Testis (tissue), 3 donors: ENCODE measurements around the gene OAS2. TPM values are rescaled to one million over a fixed set of nuclear protein-coding genes. Genes with fewer than 3 reads are reported as not detected.

ENCODE experiments used
- DNase-seq: peaks from one replicate; pipeline ENCODE4 v3.0.0-alpha.2; 2019
- H3K27ac ChIP-seq, 2 donors: fragments of 200-600 bp; sonication (generic); one replicate each; pipeline ENCODE4 v1.5.1; 2019
- H3K27me3 ChIP-seq: fragments of 200-600 bp; sonication (generic); one replicate; pipeline ENCODE4 v1.5.1; 2019
- H3K36me3 ChIP-seq: fragments of 200-600 bp; sonication (generic); one replicate; pipeline ENCODE4 v1.5.1; 2017; ENCODE audit warnings: low read depth; ENCODE audit errors: missing control alignments
- H3K4me1 ChIP-seq: fragments of 200-600 bp; sonication (generic); one replicate; pipeline ENCODE4 v1.5.1; 2019
- H3K4me3 ChIP-seq, 2 donors: fragments of 200-600 bp; sonication (generic); one replicate each; pipeline ENCODE4 v1.5.1; 2017 to 2019
- H3K9me3 ChIP-seq: fragments of 200-600 bp; sonication (generic); one replicate; pipeline ENCODE4 v1.5.1; 2017
- CTCF ChIP-seq, 3 experiments: fragments of 450-650 bp in 2 of 3; fragments of 200-600 bp in 1 of 3; sonication (generic) in 1 of 3; IDR thresholded peaks; one replicate each; pipeline ENCODE4 v1.5.1; 2016 to 2019; ENCODE audit warnings: antibody characterized with exemption in 3 of 3, mild to moderate bottlenecking in 2 of 3, moderate library complexity in 1 of 3
- POLR2A ChIP-seq: fragments of 450-650 bp; IDR thresholded peaks from one replicate; pipeline ENCODE4 v1.6.1; 2017; ENCODE audit warnings: antibody characterized with exemption, mild to moderate bottlenecking, moderate library complexity
- WGBS, 2 donors: methylation state at CpG; one replicate each; pipeline ENCODE4 v1.1.5; 2018; 5-methylcytosine and 5-hydroxymethylcytosine counted together
- intact Hi-C: fragments of 100-400 bp; cut with DNase I; formaldehyde crosslinking; loops from one replicate; pipeline ENCODE4 v1.15.1; 2023; ENCODE audit warnings: low total_unique reads
- polyA plus RNA-seq: library from polyadenylated mRNA; stranded (reverse); fragments of 350-450 nt; fragmentation: Illumina TruSeq; extraction: RNeasy Lipid Tissue Mini Kit (QIAGEN cat#74804); gene quantifications from one replicate; pipeline ENCODE4 v1.2.3, GENCODE V29; 2014; ENCODE audit warnings: low read depth, low replicate concordance; ENCODE audit not compliant: insufficient read depth
- total RNA-seq, 2 donors: library from RNA; depleted of rRNA; stranded (reverse); fragments of >200 nt; gene quantifications; one replicate each; pipeline ENCODE4 v1.2.3, GENCODE V29; 2016

The OAS2 gene
- total and polyA plus RNA-seq, 3 donors from 2014 or later: 3.2 to 9.0 (median 3.5) TPM

- Histone ChIP-seq H3K27me3 (no peaks in the 10 kb centered on the region), H3K27ac (no peak overlapping the region), H3K4me1 (no peaks in the 10 kb centered on the region), H3K36me3 (no peaks in the 10 kb centered on the region), H3K9me3 (no peaks in the 10 kb centered on the region), H3K4me3 (no peak overlapping the region)
- intact Hi-C loops: no loop called here
- TF ChIP-seq CTCF (IDR thresholded peaks at IDR 0.05) (no peak), POLR2A (no peak)
- DNase-seq: no peak
- WGBS, 2 donors: 67 to 86% methylated on average over 2 of the region's 2 CpGs
Observed at GRCh38 chr12:112970391-112970790, 7.9 kb upstream of the OAS2 start.

- TF ChIP-seq CTCF (IDR thresholded peaks at IDR 0.05) (no peak), POLR2A (no peak)
- Histone ChIP-seq H3K27me3 (no peaks in the 10 kb centered on the region), H3K36me3 (no peaks in the 10 kb centered on the region), H3K4me1 (no peaks in the 10 kb centered on the region), H3K4me3 (no peak overlapping the region), H3K9me3 (no peaks in the 10 kb centered on the region), H3K27ac (no peak overlapping the region)
- no peak for DNase-seq
- intact Hi-C loops: no loop called here
- 49 to 65% methylated on average over 4 to 5 of the region's 5 CpGs for WGBS, 2 donors
Observed at GRCh38 chr12:112971248-112971647, 7.1 kb upstream of the OAS2 start.

- Histone ChIP-seq H3K4me3 (no peak overlapping the region), H3K27ac (no peak overlapping the region), H3K4me1 (no peaks in the 10 kb centered on the region), H3K9me3 (no peaks in the 10 kb centered on the region), H3K27me3 (no peaks in the 10 kb centered on the region), H3K36me3 (no peaks in the 10 kb centered on the region)
- DNase-seq: no peak
- 73 to 80% methylated on average over 4 of the region's 4 CpGs for WGBS, 2 donors
- TF ChIP-seq CTCF (IDR thresholded peaks at IDR 0.05) (no peak), POLR2A (no peak)
- intact Hi-C loops: no loop called here
Observed at GRCh38 chr12:112973011-112973735, 5.1 kb upstream of the OAS2 start.

- Histone ChIP-seq H3K9me3 (no peaks in the 10 kb centered on the region), H3K4me3 (no peak overlapping the region), H3K36me3 (no peaks in the 10 kb centered on the region), H3K27me3 (no peaks in the 10 kb centered on the region), H3K27ac (no peak overlapping the region), H3K4me1 (no peaks in the 10 kb centered on the region)
- intact Hi-C loops: no loop called here
- WGBS, 2 donors: 36 to 39% methylated on average over 5 of the region's 5 CpGs
- TF ChIP-seq CTCF (IDR thresholded peaks at IDR 0.05) (no peak), POLR2A (no peak)
- DNase-seq: no peak
Observed at GRCh38 chr12:112973818-112974231, 4.5 kb upstream of the OAS2 start.

- 87 to 88% methylated on average over 7 of the region's 7 CpGs for WGBS, 2 donors
- Histone ChIP-seq H3K4me1 (no peaks in the 10 kb centered on the region), H3K27ac (no peak overlapping the region), H3K9me3 (no peaks in the 10 kb centered on the region), H3K36me3 (no peaks in the 10 kb centered on the region), H3K27me3 (no peaks in the 10 kb centered on the region), H3K4me3 (no peak overlapping the region)
- DNase-seq: no peak
- intact Hi-C loops: no loop called here
- no peak for TF ChIP-seq CTCF (IDR thresholded peaks at IDR 0.05)
- no peak for TF ChIP-seq POLR2A
Observed at GRCh38 chr12:112974904-112975303, 3.4 kb upstream of the OAS2 start.
